Heart right ventricle (tissue), 16 donors: ENCODE measurements around the gene ZNF112. TPM values are rescaled to one million over a fixed set of nuclear protein-coding genes. Genes with fewer than 3 reads are reported as not detected.

Experiments
- ATAC-seq, 8 donors: fragments of 200-7000 bp; cut with Tn5 transposase; one replicate each; pipeline ENCODE4 v1.9.1; 2020; ENCODE audit warnings: mild to moderate bottlenecking in 8 of 8, moderate library complexity in 8 of 8, moderate number of reproducible peaks in 1 of 8
- DNase-seq, 2 donors: peaks; one replicate each; pipeline ENCODE4 v3.0.0-alpha.2; 2020
- H3K27ac ChIP-seq, 10 donors: fragments of 200-600 bp; sonication (generic) in 2 of 10; one replicate each; pipeline versions ENCODE4 v1.5.0 to v1.8.0; 2020 to 2022; ENCODE audit warnings: mild to moderate bottlenecking in 3 of 10
- H3K27me3 ChIP-seq, 7 donors: fragments of 200-600 bp; one replicate each; pipeline ENCODE4 v1.8.0; 2021 to 2022; ENCODE audit warnings: mild to moderate bottlenecking in 2 of 7
- H3K36me3 ChIP-seq, 9 donors: fragments of 200-600 bp; sonication (generic) in 1 of 9; one replicate each; pipeline versions ENCODE4 v1.5.0 to v1.8.0; 2020 to 2022; ENCODE audit warnings: mild to moderate bottlenecking in 2 of 9
- H3K4me1 ChIP-seq, 9 donors: fragments of 200-600 bp; sonication (generic) in 1 of 9; one replicate each; pipeline versions ENCODE4 v1.5.0 to v1.8.0; 2020 to 2022; ENCODE audit warnings: mild to moderate bottlenecking in 4 of 9
- H3K4me3 ChIP-seq, 10 donors: fragments of 200-600 bp; sonication (generic) in 2 of 10; one replicate each; pipeline versions ENCODE4 v1.5.0 to v1.8.0; 2020 to 2022; ENCODE audit warnings: mild to moderate bottlenecking in 7 of 10, moderate library complexity in 2 of 10
- H3K9me3 ChIP-seq, 11 donors: fragments of 200-600 bp in 10 of 11; sonication (generic) in 2 of 11; one replicate each; pipeline versions ENCODE4 v1.5.0 to v1.8.0; 2013 to 2022; ENCODE audit warnings: mild to moderate bottlenecking in 2 of 11, control low read depth in 1 of 11, moderate library complexity in 1 of 11
- WGBS, 2 donors: extraction: QIAGEN DNeasy Blood & Tissue Kit; methylation state at CpG; one replicate each; pipeline ENCODE4 v1.1.7; 2013; ENCODE audit warnings: inconsistent platforms in 1 of 2; 5-methylcytosine and 5-hydroxymethylcytosine counted together
- intact Hi-C, 10 donors: fragments of 100-400 bp; cut with DNase I; formaldehyde crosslinking; loops; one replicate each; pipeline versions ENCODE4 v1.11.1 to v1.14.2; 2022
- polyA plus RNA-seq, 2 donors: library from polyadenylated mRNA; stranded (reverse); fragments of 200-250 nt; gene quantifications; one replicate each; pipeline ENCODE4 v1.2.3, GENCODE V29; 2013
- total RNA-seq, 10 donors: library from RNA; stranded (reverse); fragmentation: NEBNext Ultra II Directional in 3 of 10; extraction: Animal tissue kit (Norgen Biotek cat#: 25700) in 3 of 10; gene quantifications; one replicate each; pipeline versions ENCODE4 v1.2.1 to v1.2.4, GENCODE V29; 2021 to 2023
- TF ChIP-seq, protein P1 (sequence below), 9 donors: fragments of 200-600 bp; sonication (generic) in 2 of 9; IDR thresholded peaks; one replicate each; pipeline versions ENCODE4 v1.5.0 to v1.8.0; 2021 to 2022; ENCODE audit warnings: antibody characterized with exemption in 9 of 9, mild to moderate bottlenecking in 5 of 9, moderate library complexity in 1 of 9
- donor health status: Arrhythmogenic right ventricular cardiomyopathy.
- donor health status: ischemic (EF 13 %, LVEDD 7.1; RV severe dilation, severe dysfunction).
- donor health status: healthy with polysubstance abuse.
- donor health status: DM: no; HTN: yes; CAD: no.
- donor health status: DM: no; HTN: no; CAD: no.
- donor health status: ischemic (EF 25% LVEDD 6.9; RV normal size, moderate dysfunction).
- donor health status: ischemic (EF 25% LVEDD 5.7; RV mildly dilated, moderate dysfunction).
- donor health status: healthy.
- donor health status: DM: yes; HTN: yes; CAD: no.
- donor health status: Ischemic cardiomyopathy.
- donor health status: ischemic (EF 35%, LVEDD 5.7; RV mildly dilated, moderate dysfunction).
- donor health status: nonischemic (EF 11% LVEDD 7.7; RV severe dilation, severe dysfunction).
- donor health status: DM: yes; HTN: yes; CAD: no.
- donor health status: PGD.
- donor health status: ischemic (EF 29% LVEDD 5.4; RV normal size, mild dysfunction).
- donor health status: nonischemic (EF 23%, LVEDD 6.1; RV moderate dilation, normal function).

ZNF112 gene
- total and polyA plus RNA-seq, 12 donors, result 1.5 to 6.4 (median 4.6) TPM

DNA sequence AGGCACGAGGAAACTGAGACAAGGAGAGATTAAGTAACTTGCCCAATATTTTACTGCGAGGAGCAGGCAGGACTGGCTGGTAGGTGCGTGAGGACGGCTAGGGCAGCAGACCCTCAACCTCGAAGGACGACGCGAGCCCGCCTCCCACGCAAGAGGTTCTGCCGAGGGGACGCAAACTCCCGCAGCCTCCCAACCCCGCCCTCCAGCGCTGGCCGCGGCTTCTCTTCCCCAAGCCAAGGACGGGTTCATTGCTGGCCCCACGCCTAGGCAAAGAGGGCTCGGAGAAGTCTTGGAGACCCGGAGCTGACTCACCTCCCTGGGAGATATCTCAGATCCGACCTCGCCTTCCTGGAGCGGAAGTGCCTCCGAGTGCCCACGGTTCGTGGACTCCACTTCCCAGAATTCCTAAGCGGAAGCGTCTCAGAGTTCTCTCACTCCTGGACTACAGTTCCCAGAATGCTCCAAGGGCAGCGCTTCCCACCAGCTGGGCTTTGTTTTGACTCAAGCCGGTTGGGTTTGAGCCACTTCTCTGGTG lies 51.8 kb downstream of the ZNF112 start, which contains the start of gene ZNF235:
Gene ZNF235 (minus strand): TSS at position 367 of the 535 bp plus-strand sequence. CDS start 1,621 bp downstream, outside the sequence.
- peak; percentile 85 to 92 for DNase-seq
- Histone ChIP-seq H3K4me3 (peak within 1 kb of the TSS; percentile 37 to 95 (median 80)), H3K36me3 (peaks cover 0 to 31% (median 19%) of the 10 kb centered on the region in 9 donors), H3K27ac (peak within 1 kb of the TSS; percentile 4 to 86 (median 80)), H3K9me3 (peaks cover 0 to 39% (median 10%) of the 10 kb centered on the region in 11 donors), H3K4me1 (peaks cover 3 to 16% (median 12%) of the 10 kb centered on the region in 9 donors), H3K27me3 (no peaks in the 10 kb centered on the region)
- intact Hi-C loops, result loop anchor here in 6 of 10 donors (1.0 to 10.0 kb wide), 8 partner anchors 43 to 192 kb away; partner anchors contain the start of genes ZNF112 (in 3 of the 6), ZNF225 (in 3 of the 6) and ZNF227 (in 3 of the 6)
- 0% methylated on average over 31 of the region's 31 CpGs for WGBS, 2 donors
- TF ChIP-seq, protein P1, sequence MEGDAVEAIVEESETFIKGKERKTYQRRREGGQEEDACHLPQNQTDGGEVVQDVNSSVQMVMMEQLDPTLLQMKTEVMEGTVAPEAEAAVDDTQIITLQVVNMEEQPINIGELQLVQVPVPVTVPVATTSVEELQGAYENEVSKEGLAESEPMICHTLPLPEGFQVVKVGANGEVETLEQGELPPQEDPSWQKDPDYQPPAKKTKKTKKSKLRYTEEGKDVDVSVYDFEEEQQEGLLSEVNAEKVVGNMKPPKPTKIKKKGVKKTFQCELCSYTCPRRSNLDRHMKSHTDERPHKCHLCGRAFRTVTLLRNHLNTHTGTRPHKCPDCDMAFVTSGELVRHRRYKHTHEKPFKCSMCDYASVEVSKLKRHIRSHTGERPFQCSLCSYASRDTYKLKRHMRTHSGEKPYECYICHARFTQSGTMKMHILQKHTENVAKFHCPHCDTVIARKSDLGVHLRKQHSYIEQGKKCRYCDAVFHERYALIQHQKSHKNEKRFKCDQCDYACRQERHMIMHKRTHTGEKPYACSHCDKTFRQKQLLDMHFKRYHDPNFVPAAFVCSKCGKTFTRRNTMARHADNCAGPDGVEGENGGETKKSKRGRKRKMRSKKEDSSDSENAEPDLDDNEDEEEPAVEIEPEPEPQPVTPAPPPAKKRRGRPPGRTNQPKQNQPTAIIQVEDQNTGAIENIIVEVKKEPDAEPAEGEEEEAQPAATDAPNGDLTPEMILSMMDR (IDR thresholded peaks at IDR 0.05), result no peak
- ATAC-seq, result peak; percentile 99 to 100 (median 100)

DNA sequence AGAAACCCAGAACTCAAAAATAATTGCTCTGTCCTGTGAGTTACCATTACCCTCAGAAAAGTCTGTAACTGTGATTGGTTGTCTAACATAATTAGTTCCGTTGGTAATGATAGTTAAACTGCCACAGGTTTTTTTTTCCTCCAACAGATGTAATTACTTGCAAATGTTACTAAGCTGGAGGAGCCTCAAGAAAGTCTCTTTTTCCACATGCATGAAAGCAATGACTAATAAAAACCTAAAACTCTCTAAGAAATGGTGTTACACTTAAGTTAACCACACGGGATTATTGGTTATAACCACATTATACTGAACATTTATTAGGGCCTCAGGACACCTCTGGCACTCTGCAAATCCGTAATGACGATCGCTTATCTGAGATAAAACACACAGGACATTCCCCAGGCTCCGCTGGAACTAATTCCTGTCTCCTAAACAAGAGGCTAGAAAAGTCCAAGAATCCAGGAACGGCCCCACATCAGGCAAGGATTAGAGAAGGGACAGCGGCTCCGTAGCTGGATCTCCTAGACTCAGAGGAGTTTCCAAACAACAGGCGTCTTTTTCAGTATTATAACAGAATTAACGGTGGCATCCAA lies 52.4 kb downstream of the ZNF112 start:
- Histone ChIP-seq H3K27ac (peak overlapping the region in 9 of 10 donors; percentile 24 to 86 (median 80)), H3K4me1 (peaks cover 3 to 16% (median 12%) of the 10 kb centered on the region in 9 donors), H3K27me3 (no peaks in the 10 kb centered on the region), H3K36me3 (peaks cover 0 to 37% (median 26%) of the 10 kb centered on the region in 9 donors), H3K4me3 (peak overlapping the region; percentile 37 to 95 (median 80)), H3K9me3 (peaks cover 0 to 35% (median 10%) of the 10 kb centered on the region in 11 donors)
- DNase-seq (no peak), ATAC-seq (peak in 5 of 8 donors; percentile 6 to 59 (median 43))
- WGBS, 2 donors, result 4% methylated on average over 11 of the region's 11 CpGs
- intact Hi-C loops, result loop anchor here in 6 of 10 donors (1.0 to 10.0 kb wide), 8 partner anchors 43 to 191 kb away; partner anchors contain the start of genes ZNF112 (in 3 of the 6), ZNF225 (in 3 of the 6) and ZNF227 (in 3 of the 6)
- TF ChIP-seq, protein P1 (IDR thresholded peaks at IDR 0.05), result no peak

DNA sequence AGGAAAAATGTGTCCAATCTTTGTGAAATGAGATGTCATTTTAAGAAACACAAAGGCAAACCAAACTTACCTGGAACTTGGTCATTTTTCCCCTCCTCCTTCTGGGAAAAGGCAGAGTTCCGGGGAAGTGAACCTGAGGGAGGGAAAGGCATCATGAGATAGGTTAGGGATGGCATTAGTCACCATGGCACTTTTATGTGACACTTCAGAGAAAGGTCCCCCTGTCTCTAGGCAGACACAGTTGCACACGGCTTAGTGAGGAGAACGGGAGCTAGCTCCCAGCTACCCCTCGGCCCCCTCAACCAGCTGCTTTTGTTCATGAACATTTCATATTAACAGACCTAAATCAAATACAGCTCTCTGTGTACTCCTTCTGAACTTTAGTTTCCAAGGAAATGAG lies 53.2 kb downstream of the ZNF112 start:
- TF ChIP-seq, protein P1 (IDR thresholded peaks at IDR 0.05), result no peak
- peaks cover 0 to 45% (median 32%) of the 10 kb centered on the region in 9 donors for H3K36me3 ChIP-seq
- H3K4me3 ChIP-seq, result peak overlapping the region in 3 of 10 donors; percentile 79 to 92 (median 80)
- peaks cover 0 to 30% (median 5%) of the 10 kb centered on the region in 11 donors for H3K9me3 ChIP-seq
- DNase-seq (no peak), ATAC-seq (no peak)
- WGBS, 2 donors, result 80 to 86% methylated on average over 4 of the region's 4 CpGs
- H3K27me3 ChIP-seq, result no peaks in the 10 kb centered on the region
- intact Hi-C loops, result loop anchor here in 5 of 10 donors (5.0 to 10.0 kb wide), 4 partner anchors 44 to 189 kb away; partner anchors contain the start of genes ZNF112 (in 2 of the 5), ZNF225 (in 2 of the 5) and ZNF227 (in 1 of the 5)
- H3K27ac ChIP-seq, result no peak overlapping the region
- H3K4me1 ChIP-seq, result peaks cover 3 to 16% (median 12%) of the 10 kb centered on the region in 9 donors

DNA sequence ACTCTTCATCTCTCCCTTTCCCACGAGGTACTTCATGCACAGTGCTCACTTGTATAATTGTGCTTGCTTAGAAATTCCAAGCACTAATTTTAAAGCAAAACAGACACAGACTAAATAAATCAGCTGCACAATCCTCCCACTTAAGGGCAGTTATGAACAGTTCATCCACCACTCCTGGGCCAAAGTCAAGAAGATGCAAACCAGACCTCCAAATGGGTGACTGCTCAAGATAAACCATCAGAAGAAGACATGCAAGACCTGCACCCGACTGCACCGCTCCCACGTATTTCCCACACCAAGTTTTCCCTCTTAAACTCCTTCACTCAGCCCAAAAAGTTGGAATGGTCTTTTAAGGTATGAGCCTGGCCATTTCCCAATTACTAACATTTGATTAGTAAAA lies 71.5 kb downstream of the ZNF112 start:
- WGBS, 2 donors, result 77 to 85% methylated on average over 4 of the region's 4 CpGs
- H3K9me3 ChIP-seq, result peaks cover 0 to 100% (median 51%) of the 10 kb centered on the region in 11 donors

More for the DNA sequence above, 71.5 kb downstream of the ZNF112 start:
- TF ChIP-seq, protein P1 (IDR thresholded peaks at IDR 0.05), result no peak
- Histone ChIP-seq H3K36me3 (peaks cover 0 to 53% (median 35%) of the 10 kb centered on the region in 9 donors), H3K4me3 (no peak overlapping the region), H3K27me3 (no peaks in the 10 kb centered on the region), H3K27ac (no peak overlapping the region), H3K4me1 (no peaks in the 10 kb centered on the region)
- intact Hi-C loops, result no loop called here
- DNase-seq, result no peak
- no peak for ATAC-seq
